Effector CD4-positive, alpha-beta T cell (primary cell): ENCODE results near the gene TMC2.

Experiments used
- DNase-seq: peaks from one replicate; pipeline ENCODE4 v3.0.0-alpha.2; 2020

The TMC2 gene

DNA sequence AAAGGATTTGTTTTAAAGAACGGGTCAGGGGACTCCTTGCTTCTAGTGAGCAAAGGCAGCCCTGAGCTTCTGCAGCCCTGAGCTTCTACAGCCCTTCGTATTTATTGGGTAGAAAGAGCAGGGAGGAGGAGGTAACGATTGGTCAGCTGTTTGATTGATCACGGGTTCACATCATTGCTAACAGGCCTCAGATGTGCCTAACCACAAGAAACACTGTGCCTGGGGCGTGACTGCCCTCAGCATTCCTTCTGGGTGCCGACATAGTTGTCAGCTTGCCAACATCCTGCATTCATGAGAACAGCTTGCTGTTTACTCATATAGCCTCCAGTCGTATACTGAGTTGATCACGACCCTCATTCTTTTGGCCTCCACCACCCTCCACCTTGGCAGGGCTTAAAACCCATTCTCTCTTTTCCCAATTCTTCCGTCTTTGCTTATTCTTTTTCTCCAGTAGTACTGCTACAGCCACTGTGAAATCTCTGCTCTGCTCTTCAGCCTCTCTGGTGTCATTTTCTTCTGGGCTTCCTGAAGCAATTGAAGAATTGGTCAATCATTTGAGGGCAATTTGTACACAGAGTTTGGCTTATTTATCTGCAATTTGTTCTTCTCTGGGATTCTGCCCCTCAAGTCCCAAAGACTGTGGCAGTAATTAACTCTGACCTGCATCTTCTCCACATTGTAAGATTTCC lies 90.6 kb downstream of the TMC2 start:
- no peak for DNase-seq

DNA sequence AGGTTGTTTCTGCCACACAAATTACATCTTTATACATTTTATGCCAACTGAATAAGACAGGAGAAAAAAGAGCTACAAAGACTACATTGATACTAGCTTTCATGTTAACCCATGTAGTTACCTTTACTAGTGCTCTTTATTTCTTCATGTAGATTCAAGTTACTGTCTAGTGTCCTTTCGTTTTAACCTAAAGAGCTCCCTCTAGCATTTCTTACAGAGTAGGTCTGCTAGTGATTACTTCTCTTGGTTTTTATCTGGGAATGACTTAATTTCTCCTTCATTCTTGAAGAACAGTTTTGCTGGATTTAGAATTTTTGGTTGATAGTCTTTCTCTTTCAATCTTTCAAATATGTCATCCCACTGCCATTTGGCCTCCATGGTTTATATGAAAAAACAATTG lies 94.9 kb downstream of the TMC2 start:
- DNase-seq: no peak

DNA sequence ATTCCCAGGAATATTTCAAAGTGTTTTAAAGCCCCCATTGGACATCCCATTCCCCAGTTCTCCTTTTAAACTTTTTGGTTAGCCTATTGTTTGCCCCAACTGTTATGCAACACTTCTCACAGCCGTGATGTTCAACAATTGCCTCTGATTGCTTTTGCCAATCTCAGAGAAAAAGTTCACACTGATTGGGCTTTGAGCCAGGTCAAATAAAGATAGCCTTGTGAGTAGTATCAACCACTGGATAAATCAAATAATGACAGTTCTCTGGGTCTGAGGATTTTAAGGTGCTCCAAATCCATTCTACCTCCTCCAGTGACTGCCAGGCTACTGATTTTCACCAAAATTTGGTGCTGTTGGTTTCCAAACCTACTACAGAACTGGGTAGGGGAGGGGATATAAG lies 97.0 kb downstream of the TMC2 start:
- DNase-seq: no peak

DNA sequence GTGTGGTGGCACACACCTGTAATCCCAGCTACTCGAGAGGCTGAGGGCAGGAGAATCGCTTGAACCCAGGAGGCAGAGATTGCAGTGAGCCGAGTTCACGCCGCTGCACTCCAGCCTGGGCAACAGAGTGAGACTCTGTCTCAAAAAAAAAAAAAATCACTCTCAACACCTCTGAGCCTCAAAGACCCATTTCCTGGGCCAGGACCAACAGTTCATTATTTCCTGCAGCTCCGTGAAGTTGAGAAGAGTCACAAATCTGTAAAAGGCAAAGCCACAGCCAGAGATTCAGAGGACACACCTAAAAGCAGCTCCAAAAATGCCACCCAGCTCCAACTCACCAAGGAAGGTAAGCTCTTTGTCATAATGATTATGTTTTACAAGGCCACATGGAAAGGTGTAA lies 100.9 kb downstream of the TMC2 start:
- DNase-seq: no peak

DNA sequence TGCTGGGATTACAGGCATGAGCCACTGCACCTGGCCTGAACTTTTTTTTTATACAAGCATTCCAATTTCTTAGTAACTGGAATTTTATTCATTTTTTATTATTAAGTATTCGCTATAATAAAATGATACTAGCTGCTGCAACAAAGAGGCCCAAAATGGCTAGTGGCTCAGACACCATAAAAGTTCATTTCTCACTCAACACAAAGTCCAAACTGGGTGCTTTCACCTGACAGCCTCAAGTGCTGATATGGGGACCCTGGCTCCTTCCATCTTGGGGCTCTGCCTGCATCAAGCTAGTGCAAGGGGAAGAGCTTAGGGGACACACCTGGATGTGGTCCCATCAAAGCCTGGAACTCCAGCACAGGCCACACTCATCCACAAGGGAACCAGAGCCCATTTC lies 103.9 kb downstream of the TMC2 start:
- DNase-seq: no peak

DNA sequence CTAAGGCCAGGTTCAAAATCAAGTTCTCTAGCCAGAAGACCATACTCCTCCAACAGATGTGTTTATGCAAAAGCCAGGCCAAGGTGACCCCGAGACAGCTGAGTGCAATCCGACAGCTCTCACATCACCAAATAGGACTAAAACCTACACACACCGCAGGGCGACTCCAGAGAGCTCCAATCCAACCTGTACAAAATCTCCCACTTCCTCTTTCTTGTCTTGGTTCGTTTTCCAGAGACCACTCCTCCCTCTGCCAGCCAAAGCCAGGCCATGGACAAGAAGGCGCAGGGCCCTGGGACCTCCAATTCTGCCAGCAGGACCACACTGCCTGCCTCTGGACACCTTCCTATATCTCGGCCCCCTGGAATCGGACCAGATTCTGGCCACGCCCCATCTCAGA lies 104.5 kb downstream of the TMC2 start:
- DNase-seq: no peak

DNA sequence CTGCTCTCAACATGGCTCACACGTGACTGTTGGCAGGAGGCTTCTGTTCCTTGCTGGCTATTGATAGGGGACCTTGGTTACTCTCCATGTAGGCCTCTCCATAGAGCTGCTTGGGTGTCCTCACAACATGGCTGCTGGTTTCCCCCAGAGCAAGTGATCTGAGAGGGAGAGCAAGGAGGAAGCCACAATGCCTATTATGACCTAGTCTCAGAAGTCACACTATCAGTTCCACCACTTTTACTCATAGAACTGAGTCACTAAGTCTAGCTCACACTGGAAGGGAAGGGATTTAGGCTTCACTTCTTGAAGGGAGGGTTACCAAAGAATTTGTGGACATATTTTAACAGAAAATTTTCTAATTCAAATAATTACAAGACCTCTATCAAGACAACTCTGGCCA lies 107.3 kb downstream of the TMC2 start:
- DNase-seq: no peak

DNA sequence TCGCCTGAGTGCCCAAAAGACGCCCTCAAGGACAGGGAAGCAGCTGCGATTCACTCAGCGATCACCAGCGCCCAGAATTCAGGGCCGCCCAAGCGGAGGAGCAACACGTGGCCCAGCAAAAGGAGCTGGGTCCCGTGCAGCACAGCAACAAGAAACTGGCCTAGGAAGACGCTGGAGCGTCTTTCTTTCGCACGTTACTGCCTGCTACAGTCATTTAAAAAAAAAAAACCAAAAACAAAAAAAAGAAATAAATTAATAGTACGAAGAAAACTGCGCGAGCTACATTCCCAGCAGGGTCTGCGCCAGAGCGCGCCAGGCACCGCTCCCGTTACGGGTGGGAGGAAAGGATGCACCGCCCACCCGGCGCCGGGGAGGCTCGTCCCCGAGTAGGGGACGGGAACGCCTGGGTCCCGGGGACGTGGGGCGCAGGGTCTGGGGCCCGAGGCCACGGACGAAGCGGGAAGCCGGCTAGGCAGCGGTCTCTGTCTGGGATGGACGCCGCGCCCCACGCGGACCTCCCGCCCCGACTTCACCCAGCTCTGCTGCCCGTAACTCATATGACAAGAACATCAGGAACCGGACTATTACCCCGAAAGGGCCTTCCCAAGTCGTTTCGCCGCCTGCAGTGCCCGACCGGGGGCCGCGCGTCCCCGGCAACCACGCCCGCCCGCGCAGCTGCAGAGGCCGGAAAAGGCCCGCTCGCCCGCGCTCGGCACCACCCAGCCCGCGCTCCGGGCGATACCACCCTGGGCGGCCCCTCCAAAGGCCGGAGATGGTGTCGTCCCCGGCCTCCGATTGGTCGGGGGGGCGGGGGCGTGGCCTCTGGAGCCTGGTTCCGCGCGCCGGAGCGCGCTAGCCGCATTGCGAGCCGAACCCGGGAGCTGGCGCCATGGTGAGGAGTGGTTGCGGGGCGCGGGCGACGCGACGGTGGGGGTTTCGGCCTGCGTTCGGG lies 115.7 kb downstream of the TMC2 start, which contains the start of gene NOP56:
NOP56 (plus strand) TSS at position 861 of the 952 bp plus-strand sequence; CDS start at position 890, 29 bp downstream.
- peak; percentile 92 for DNase-seq

DNA sequence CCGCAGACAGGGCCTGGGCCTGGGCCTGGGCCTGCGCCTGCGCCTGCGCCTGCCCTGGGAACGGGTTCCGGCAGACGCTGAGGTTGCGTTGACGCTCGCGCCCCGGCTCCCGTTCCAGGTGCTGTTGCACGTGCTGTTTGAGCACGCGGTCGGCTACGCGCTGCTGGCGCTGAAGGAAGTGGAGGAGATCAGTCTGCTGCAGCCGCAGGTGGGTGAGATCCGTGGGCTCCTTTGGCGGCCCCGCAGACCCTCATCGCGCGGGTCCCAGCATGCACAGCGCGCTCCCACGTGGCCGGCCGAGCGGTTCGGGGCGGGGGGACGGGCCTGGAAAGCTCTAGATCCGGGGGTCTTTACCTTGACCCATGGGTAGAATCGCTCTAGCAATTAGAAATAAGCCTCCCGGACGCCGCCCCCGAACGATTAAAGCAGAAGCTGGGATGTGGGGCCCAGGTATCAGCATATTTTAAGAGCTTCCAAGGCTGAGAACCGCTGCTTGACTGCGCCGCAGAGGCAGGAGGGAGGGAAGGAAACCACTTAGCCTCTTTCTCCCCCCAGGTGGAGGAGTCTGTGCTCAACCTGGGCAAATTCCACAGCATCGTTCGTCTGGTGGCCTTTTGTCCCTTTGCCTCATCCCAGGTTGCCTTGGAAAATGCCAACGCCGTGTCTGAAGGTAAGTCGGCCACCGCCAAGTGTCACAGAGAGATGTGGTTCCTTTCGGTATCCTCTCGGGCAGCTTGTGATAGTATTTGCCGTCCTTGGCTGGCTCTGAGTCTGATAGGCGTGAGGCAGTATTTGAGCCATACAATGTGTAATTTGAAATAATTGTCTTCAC lies 116.6 kb downstream of the TMC2 start:
- DNase-seq: no peak

DNA sequence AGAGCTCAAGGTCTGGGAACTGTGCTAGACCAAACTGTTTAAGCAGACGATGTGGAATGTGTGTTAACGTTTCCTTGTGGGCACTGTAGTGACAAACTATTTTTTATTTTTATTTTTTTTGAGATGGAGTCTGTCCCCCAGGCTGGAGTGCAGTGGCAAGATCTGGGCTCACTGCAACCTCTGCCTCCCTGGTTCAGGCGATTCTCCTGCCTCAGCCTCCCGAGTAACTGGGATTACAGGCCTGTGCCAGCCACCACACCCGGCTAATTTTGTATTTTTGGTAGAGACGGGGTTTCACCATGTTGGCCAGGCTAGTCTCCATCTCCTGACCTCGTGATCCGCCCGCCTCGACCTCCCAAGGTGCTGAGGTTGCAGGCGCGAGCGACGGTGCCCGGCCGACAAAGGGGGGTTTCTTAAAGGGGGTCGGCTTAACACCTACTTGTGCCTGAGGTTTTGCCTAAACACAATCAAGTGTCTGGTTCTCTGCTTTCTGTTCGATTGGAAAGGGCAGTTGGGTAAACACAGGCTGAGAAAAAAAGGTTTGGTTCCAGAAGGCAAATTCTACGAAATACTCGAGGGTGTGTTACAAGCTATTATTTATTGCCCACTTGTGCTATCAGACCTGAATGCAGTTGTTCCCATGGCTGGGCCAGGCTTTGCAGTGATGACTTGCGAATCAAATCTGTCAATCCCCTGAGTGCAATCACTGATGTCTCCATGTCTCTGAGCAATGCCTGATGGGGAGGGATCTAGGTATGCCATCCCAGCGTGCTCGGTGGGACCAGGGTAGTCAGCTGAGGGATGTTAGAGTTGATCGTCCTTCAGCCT lies 117.4 kb downstream of the TMC2 start:
- no peak for DNase-seq

DNA sequence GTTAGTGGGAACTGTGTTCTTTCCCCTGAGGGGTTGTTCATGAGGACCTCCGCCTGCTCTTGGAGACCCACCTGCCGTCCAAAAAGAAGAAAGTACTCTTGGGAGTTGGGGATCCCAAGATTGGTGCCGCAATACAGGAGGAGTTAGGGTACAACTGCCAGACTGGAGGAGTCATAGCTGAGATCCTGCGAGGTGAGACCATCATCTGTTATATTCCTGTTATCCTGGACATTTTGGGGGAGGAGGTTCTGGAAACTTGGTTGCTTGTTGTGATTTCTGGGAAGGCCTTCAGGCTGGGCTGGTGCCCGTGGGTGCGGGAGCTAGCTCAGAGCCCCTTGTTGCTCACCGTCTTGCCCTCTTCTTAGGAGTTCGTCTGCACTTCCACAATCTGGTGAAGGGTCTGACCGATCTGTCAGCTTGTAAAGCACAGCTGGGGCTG lies 118.0 kb downstream of the TMC2 start:
- DNase-seq: no peak

DNA sequence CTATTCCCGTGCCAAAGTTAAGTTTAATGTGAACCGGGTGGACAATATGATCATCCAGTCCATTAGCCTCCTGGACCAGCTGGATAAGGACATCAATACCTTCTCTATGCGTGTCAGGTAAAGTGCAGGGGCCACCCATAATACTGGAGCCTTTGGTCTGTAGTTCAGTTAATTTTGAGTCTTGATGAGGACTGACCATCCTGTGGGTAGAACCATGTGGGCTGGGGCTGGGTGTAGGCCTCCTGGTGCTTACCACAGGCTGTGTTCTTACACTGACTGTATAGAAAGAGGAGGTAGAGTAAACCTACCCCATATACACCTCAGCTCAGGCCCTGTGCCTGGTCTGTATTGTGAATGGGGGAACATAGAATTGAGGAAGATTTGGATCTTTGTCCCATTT lies 118.5 kb downstream of the TMC2 start:
- no peak for DNase-seq

DNA sequence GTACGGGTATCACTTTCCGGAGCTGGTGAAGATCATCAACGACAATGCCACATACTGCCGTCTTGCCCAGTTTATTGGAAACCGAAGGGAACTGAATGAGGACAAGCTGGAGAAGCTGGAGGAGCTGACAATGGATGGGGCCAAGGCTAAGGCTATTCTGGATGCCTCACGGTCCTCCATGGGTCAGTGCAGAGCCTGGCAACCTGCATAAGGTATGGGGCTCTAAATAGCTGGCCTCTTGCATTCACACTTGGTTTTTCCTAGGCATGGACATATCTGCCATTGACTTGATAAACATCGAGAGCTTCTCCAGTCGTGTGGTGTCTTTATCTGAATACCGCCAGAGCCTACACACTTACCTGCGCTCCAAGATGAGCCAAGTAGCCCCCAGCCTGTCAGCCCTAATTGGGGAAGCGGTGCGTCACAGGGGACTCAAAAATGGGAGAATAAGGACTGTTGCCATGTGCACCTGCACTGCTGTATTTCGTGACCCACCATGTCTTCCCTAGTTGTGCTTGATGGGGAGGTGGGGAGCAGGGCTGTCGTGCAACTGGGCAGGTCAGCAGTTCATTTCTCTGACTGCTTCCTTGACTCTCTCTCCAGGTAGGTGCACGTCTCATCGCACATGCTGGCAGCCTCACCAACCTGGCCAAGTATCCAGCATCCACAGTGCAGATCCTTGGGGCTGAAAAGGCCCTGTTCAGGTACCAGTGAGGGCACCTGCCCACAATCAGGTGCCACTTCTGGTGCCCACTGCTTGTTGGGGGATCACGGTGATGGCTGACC lies 119.2 kb downstream of the TMC2 start:
- DNase-seq: no peak

DNA sequence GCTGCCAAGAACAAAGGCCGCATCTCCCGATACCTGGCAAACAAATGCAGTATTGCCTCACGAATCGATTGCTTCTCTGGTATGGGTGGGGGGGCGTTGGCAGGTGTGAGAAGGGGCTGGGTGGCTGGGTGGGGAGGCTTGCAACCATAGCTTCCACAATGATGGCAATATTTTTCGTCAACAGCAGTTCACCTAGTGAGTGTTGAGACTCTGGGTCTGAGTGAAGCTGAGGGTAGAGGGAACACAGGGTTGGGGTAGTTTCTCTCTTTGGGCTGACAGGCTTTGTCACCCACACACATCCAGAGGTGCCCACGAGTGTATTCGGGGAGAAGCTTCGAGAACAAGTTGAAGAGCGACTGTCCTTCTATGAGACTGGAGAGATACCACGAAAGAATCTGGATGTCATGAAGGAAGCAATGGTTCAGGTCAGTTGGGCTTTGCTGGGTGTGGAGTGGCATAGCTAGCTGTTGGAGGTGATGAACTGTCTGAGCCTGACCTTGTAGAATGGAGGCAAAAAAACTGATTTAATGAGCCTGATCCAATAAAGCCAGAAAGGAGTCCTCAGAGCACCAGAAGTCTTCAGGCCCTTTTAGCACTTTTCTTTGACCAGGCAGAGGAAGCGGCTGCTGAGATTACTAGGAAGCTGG lies 120.2 kb downstream of the TMC2 start:
- no peak for DNase-seq

DNA sequence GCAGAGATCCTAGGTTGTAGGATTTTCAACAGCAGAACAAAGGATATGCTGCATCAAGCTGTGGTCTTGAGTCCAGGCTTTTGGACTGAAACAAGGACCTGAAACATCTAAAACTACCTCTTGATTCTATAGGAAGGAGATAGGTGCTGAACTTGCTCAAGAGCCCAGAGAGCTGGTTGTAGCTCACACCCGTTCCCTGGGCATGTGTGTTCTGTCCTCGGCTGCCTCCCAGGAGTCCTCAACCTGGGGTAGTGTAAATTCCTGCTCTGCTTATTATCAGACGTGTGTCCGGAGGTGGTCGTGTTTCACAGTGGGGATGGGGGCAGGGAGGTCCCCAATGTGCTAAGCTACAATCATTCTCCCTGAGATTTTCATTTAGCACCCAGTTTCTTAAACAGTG lies 120.9 kb downstream of the TMC2 start:
- DNase-seq: no peak

DNA sequence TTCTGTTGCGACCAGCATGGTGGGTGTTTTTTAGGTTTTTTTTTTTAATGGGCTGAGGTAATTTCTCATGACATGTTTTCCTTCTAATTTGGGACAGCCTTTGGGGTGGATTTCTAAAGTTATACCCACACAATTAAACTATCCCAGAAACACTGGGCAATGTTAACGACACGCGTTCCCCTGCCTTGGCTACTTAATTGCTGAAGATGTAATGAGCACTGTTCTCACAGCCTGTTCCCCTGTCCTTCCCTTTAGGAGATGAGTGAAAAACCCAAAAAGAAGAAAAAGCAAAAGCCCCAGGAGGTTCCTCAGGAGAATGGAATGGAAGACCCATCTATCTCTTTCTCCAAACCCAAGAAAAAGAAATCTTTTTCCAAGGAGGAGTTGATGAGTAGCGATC lies 121.3 kb downstream of the TMC2 start:
- no peak for DNase-seq

DNA sequence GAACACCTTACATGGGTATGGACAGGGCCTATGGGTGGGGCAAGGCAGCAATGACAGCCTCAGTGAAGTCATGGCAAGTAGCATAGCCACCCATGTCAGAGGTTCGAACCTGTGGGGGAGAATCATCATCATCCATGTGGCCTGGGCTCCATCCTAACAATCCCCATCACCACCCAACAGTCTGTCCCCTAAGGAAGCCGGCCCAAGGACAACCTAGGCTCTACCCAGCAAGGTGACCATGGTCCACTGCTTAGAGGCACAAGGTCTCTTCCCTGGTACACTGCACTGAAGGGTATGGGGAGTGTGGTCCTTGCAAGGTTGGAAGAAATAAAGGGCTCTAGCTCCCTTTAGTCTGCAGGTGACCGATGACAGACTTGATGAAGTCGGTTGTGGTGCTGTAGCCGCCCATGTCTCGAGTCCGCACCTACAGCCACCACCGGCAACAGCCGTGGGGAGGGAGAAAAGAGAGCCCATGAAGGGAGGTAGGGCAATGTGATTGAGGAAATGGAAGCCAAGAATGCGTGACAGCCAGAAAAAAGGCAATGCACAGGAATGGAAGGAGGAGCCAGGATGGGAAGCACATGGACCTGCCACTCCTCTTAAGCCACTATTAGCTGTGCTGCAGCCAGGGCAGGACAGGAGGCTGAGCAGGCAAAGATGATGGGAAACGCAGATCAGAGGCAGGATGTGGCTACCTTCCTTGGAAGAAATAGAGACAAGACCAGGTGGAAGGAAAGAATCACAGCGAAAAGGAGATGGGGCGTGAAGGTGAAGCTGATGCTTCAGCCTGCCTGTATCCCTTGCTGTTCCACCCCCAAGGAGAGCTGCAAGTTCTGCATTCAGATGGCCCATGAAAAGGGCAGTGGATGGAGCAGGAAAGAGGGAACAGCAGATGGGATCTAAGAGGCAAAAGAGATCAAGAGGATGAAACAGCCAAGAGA lies 122.3 kb downstream of the TMC2 start:
- DNase-seq: no peak

DNA sequence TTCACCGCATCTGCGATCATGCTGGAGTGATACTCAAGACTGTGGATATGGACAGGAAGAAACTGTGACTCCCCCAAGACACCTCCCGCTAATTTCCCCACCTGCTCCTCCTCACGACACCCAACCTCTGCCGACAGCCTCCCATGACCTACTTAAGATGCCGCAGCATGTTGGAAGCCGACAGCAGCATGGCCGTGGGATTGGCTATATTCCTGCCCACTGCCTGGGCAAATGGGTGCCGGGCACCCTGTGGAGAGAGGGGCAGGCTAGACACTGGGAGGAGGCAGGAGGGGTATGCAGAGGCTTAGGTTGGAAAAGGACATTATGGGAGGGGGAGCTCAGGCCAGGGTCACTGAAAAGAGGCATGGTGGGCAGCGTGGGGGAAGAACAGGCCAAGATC lies 123.2 kb downstream of the TMC2 start:
- DNase-seq: no peak

DNA sequence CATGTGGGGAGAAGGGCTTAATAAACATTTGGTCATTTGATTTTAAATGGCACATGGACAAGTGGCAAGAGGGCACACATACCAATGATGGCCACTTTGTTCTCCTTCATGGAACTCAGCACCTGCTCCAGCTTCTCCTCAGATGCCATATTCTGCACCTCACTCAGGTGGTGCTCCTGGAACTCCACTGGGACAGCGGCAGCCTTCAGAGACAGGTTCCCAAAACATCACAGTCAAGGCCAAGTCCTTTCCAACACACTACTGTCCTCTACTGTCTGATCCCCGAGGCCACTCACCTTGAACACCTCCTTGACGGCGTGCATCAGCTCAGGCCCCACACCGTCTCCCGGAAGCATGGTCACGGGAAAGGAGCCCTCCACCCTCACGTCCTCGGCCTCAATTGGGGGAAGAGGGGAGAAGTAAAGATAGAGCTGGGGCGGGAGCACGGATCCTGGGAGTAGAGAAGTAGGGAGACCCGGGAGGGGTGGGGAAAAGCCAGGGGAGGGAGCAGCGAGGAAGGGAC lies 127.1 kb downstream of the TMC2 start:
- no peak for DNase-seq
